ENCODE results near the gene RPL18A. TPM values are rescaled to one million over a fixed set of nuclear protein-coding genes. Genes with fewer than 3 reads are reported as not detected.
A peak's percentile ranks its signal among the peaks of the same experiment; 100 is the strongest.

Gene RPL18A
- total RNA-seq, 1 experiment from 2014 or later: 1,191 TPM

DNA sequence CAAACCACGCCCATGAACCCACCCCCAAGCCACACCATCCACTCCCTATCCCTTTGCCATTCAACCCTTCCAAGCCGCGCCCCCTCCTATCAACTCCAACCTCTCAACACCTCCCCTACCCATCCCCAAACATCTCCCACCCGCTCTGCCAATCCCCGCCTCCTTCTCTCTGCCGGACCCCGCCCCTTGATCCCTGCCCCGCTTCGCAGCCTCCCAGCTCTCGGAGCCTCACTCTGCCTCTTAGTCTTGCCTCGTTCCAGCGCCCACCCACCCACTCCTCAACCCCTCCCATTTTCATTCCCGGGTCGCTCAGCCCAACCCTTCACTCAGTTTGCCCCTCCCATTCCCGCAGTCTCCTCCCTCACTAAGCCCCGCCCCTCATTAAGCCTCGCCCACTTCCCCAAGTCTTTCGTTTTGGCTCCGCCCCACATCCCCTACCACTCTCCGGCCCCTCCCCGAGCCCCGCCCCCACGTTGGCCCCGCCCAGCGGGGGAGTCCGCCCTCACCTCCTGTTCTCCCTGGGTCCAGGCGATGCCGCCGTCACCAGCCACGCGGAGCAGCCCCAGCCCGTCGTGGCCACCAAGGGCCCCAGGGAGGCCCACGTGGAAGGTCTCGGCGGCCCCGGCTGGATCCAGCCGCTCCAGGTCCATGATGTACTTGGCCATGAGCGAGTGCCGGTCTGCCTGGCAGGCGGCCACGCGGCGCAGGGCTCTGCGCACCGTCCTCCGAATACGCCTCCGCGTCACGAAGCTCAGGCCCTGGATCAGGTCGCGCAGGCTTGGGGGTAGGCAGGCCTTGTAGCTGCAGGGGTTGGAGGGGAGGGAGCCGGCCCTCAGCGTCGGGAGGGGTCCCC lies 17.7 kb upstream of the RPL18A start:
- DNase-seq (ENCODE audit: low read depth): peak; percentile 83

DNA sequence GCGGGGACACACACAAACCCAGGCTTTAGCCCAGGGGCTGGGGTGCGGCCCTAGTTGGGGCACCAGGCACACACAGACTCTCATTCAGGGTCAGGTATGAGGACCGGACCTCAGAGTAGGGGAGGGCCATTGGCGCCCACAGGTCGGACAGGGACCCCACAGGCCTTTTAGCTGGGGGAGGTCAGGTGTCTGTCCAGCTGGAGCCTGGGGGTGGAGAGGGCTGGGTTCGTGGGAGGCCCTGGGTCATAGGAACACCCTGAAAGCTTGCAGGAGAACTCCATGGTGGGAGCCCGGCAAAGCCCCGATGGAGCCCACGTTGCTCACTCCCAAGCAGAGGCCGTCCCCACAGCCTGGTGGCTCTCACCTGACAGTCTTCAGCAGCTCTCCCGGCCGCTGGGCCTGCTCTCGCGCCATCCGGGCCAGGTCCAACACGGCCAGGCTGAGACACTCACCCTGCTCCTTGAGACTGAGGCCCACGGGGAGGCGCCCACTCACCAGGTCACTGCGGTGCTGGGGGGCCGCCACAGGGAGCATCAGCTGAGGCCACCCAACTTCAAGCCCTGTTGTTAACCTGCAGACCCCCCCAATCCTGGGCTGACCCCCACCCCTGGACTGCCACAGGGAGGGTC lies 16.9 kb upstream of the RPL18A start:
- DNase-seq (ENCODE audit: low read depth): no peak

DNA sequence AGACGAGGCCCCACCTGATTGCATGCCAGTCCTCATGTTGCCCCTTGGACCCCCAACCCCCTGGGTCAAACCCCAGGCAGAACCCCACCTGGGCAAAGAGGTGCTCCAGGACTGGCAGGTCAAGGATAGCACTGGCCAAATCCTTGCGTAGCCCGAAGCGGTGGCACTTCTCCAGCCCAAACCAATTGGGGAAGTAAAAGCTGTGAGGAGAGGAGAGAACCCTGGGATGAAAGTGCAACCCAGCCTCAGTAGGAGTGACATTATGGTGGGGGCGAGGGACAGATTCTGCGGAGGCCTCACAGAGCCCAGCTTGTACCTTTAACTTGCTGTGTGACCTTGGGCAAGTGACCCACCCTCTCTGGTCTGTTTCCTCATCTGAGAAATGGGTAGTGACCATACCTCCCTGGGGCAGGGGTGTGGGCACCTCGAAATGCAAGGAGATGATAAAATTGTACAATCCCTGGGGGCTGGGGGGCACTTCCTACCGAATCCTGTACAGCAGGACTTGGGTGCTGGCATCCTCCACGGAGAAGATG lies 16.4 kb upstream of the RPL18A start:
- no peak for DNase-seq (ENCODE audit: low read depth)

DNA sequence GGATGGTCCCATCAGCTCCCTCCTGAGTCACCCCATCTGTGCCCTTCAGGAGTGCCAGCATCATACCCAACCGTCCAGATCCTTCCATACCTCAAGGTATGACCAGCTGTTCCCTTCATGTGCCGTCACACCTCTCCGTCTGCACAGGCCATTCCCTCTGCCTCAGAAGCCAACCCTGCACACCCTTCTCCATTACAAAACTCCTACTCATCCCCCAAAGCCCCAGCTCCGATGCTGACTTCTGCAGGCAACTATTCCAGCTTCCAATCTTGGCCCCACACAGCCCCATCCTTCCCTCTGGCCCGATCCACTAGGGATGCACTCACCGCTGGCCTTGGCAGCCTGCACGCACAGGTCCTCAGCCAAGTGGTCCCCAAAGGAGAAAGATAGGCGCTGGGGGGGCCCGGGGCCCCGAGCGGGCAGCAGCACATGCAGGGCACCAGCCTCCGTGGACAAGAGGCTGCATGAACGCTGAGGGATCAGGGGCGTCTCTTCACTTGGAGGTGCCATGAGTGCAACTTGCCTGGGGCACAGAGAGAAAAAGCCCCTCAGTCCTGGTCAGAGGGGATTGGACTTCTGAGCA lies 15.7 kb upstream of the RPL18A start:
- no peak for DNase-seq (ENCODE audit: low read depth)

DNA sequence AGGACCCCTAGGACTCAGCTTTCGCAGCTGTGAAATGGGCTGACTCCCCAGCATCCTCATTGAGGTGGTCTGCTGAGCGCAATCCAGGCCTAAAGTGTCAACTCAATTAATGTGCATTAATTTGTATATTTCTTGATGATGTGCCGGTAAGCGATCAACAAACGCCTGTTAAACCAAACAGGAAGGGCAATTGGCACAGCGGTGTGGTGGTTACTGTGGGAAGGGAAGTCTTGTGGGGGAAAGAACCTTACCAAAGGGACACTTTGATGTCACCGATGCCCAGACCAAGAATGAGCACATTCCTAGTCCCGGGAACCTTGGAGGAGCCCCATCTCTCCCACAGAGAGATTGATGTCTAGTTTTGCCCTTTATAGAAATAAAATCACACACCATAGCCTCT lies 13.6 kb upstream of the RPL18A start:
- no peak for DNase-seq (ENCODE audit: low read depth)

DNA sequence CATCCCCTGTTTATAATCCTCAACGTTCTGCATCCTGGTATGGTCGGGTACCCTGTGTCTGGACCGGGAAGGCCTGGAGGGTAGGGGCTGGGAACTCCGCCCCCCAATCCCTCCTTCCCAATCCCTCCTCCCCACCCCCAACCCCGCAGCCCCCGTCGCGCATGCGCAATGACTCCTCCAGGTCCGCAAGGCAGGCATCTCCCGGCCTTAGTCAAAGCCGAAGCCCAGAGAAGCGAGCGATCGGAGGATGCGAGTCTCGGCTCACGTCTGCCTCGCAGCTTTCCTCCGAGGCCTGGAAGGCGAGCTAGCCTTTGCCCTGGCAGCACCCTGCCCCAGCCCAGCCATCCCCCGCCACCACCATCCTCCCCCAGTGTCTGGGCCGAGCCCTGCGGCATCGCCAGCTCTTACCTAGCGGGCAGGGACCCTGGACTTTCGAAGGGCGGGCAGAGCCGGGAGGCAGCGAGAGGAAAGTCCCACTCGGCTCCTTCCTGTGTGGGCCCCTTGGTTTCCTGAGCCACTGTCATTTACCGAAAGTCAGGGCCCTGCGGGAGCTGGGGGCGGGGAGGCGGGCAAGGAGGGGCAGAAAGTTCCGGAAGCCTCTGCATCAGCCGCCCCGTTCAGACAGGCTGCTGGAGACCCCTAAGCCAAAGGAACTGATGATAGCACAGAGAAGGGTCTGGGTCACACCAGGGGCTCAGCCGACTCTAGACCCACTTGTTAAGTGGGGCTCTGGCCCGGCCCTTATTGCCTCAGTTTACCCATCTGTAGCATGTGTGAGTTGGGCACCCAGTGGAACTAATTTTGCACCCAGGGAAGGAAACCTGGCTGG lies 12.0 kb upstream of the RPL18A start, which contains the start of gene JAK3:
TSS of gene JAK3 (minus strand) at position 445 of the 829 bp plus-strand sequence. CDS start 3,565 bp downstream, outside the sequence.
- DNase-seq (ENCODE audit: low read depth): peak; percentile 44

DNA sequence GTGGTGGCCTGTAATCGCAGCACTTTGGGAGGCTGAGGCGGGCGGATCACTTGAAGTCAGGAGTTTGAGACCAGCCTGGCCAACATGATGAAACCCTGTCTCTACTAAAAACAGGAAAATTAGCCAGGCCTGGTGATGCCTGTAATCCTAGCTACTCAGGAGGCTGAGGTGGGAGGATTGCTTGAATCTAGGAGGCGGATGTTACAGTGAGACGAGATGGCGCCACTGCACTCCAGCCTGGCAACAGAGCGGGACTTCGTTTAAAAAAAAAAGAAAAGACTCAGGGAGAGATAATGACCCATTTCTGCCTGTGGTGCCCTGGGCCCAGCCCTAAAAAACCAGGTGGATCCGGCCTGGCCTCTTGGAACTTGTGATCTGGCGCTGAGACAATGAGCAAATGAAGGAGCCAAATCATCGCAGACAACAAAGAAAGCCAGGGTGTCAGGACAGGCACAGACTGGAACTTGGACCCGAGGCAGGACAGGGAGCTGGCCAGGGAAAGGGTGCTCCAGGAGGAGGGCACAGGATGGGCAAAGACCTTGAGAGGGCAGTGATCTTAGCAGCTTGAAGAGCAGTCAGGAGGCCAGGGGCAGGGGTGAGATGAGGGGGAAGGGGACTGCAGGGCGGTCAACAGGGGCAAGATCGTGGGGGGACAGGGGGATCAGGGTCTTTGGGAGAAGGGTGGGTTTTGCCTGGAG lies 11.0 kb upstream of the RPL18A start:
- no peak for DNase-seq (ENCODE audit: low read depth)

DNA sequence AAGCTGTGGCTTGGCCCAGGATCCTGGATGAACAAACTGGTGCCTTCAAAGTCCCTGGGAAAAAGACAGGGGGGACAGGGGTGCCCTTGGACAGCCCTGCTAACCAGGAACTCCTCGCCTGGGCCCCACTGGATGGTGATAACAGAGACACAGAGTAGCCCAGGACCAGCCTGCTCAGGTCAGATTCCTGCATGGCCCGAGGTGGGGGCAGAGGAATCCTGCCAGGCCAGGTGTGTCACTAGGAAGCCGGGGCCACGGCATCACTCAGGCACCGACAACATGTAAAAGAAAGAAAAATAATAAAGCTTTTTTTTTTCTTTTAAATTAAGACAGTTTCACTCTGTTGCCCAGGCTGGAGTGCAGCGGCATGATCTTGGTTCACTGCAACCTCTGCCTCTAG lies 5.6 kb upstream of the RPL18A start:
- DNase-seq (ENCODE audit: low read depth): no peak

DNA sequence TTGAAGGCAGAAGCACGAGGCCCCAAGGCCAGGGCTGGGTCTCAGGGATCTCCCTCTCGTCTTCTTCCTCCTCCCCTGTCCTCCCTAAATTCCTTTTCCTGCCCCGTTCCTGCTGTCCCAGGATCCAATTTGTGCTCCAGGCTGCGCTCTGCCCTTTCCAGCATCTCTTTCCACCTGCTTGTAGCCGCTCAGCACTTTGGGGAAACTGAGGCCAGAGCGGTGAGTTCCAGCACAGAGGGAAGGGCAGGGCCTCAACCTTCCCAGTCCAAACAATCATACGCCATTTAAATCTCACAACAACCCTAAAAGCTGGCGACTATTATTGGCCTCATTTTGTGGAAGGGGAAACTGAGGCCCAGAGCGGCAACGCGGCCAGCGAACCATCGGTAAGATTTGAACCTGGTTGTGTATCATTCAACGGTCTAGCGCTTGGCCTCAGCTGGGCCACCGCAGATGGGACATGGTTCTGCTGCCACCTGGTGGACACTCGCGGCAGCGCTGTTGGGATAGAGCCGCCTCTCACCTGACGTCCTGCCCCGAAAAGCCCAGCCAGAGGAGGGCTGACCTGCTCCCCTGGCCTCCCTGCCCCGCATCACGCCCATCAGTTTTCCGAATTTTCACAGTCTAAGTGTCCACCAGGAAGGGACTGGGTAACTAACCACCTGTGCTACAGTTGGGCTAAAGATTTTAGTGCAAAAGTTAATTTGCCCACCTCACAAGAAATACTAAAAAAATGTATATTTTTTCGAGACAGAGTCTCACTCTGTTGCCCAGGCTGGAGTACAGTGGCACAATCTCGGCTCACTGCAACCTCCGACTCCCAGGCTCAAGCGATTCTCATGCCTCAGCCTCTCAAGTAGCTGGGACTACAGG lies 4.2 kb upstream of the RPL18A start:
- peak; percentile 65 for DNase-seq (ENCODE audit: low read depth)

DNA sequence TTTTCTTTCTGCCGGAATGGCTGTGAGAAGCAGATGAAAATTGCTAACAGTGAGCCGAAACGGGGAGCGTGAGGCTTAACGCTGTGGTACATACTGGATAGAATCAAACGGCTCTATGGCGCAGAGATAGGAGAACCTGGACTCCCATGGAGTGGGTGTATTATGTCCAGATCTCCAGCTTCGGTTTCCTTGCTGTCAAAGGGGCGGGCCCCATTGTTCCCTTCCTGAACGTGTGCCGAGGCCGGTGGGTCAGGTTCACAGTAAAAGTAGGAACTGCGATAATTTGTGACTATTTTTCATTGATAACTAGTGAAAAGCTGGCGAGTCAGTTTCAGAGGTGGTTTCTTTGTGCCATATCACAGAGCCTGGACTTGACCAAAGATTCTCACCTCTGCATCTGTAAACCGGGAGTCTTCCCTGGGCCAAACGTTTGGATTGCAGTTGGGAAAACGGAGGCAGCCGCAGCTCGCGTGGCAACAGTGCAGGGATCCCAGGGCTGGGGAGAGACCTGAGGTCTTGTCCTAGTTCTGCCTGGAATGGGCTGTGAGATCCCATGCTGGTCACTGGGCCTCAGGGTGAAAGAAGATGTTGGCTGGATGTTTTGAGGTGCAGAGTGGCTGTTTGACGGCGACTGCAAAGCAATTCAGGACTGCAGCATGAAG lies 752 bp downstream of the RPL18A start:
- DNase-seq (ENCODE audit: low read depth): no peak

DNA sequence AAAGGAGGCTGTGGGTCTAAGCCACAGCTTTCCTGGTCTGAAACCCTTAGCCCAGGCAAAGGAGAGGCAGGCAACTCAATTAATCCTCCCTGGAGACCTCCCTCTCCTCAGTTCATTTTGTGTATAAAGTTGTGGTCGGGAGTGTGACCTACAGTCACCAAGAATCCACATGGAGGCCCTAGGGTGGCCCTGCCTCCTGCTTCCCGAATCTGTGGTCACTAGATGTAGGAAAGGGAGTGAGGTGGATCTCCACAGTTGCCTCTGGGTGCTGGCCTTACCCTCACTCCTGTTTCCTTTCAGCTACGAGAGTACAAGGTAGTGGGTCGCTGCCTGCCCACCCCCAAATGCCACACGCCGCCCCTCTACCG lies 1.3 kb downstream of the RPL18A start:
- no peak for DNase-seq (ENCODE audit: low read depth)

DNA sequence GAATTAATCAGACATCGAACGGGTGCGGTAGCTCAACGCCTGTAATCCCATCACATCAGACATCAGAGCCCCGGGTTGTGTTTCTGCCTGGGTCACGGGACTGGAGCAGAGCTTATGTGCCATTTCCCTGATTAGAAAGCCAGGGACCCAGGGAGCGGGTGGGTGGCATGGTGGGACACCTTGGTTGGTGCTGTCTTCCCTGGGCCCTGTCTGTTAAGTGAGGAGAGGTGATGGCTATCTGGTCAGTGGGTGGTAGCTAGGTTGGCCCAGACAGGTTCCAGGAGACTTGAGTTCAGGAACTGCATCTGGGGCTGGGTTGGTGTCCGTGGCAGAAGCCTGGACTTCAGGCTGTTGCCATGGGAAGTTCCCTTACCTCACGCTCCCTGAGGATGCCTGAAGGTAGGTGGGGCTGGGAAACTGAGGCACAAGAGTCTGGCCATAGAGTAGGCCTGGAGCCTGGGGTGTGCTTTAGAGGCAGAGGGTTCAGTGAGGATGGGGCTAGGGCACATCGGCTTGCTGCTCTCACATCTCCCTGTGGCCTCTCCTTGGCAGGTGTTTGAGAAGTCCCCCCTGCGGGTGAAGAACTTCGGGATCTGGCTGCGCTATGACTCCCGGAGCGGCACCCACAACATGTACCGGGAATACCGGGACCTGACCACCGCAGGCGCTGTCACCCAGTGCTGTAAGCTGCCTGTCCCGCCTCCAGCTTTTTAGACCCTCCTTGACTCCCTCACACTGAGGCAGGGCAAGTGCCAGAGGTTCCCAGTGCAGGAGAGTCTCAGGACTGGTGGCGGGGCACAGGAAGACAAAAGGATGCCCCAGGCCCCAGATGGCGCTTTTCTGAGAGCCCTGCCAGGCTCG lies 2.1 kb downstream of the RPL18A start:
- no peak for DNase-seq (ENCODE audit: low read depth)

DNA sequence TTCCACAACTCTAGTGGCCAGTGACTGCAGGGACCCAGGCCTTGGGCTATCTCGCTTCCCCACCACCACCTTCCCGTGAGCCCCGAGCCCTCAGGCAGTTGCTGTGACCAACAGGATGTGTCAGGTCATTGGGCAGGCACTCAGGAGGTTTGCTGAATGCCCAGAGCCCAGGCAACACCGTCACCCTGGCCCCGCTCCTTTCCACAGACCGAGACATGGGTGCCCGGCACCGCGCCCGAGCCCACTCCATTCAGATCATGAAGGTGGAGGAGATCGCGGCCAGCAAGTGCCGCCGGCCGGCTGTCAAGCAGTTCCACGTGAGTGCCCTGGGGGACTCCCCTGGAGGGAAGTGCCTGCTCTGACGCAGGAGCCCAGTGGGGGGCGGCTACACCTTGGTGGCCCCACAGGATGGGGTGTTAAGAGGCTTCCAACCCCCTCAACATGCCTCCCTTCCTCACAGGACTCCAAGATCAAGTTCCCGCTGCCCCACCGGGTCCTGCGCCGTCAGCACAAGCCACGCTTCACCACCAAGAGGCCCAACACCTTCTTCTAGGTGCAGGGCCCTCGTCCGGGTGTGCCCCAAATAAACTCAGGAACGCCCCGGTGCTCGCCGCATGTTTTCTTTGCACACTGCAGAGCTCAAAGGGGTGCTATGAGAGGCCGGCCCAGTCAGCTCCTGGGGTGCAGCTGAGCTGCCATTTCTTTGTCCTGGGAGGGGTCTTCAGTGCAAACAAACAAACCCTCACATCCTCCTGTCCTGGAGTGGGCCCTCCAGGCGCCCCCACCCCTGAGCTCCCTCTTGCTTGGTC lies 3.2 kb downstream of the RPL18A start:
- DNase-seq (ENCODE audit: low read depth): no peak

DNA sequence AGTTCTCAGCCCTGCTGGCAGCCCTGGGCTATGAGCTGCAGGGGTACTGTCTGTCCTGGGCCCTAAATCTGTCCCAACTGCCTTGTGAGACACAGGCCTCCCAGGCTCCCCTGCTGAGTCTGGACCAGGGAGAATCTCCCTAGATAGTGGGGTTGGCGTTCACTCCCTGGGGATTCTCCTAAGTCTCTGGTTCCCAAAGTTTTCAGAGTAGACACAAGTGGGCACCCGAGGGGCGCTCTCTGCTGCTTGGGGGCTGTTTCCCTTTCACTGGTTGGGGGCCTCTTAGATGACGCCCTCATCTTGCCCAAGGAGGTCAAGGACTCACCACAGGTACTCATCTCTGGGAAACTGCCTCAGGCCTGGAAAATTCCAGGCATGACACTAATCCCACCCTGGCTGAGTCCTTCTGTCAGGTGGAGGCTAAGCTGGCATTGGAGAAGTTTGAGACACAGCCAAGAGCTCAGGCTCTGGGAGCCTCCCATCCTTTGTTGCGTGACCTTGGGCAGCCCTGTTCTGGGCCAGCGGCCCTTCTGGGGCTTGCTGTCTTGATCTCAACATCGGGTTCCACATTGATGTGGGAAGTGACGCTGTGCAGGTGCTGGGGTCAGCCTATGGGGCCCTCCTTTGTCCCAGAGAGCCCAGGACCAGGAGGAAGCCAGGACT lies 3.9 kb downstream of the RPL18A start:
- DNase-seq (ENCODE audit: low read depth): no peak

DNA sequence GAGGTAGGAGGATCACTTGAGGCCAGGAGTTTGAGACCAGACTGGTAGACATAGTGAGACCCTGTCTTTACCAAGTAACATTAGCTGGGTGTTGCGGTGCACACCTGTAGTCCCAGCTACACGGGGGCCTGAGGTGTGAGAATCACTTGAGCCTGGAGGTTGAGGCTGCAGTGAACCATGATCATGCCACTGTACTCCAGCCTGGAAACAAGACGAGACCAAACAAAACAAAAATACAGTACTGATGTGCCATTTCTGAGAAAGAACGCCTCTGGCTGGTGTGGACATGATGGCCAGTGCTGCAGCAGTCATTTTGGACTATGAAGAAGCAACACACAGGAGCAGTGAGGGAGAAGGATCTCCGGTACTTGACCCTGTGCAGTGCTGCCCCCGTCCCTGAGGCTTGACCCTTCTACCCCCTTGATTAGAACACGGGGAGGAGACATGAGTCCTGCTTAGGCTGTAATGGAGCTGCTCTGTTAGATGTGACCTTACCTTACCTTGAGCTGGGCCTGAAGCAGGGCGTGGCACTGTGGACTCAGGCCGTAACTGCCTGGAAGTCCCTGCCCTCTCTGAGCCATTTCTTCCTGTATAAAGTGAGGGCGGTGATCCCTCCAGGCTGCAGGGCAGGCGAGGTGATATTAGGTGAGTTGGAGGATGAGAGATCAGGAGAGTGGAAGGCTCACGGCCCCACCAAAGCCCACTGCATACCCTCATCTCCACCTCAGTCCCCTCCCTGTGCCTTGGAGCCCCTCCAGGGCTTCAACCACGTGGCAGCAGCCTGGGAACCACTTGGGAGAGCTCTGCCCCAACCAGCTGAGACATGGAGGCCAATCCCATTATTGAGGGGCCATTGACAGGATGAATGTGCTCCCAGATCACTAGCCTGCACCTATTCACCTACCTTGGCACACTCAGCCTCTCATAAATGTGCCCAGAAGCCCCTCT lies 5.9 kb downstream of the RPL18A start:
- DNase-seq (ENCODE audit: low read depth): no peak

Measured in RPMI7951 (cell line).